ENCODE data around the gene NUP107. TPM values are rescaled to one million over a fixed set of nuclear protein-coding genes. Genes with fewer than 3 reads are reported as not detected.

The NUP107 gene
- total RNA-seq, 1 donor from 2014 or later = 101 TPM

- intact Hi-C loops (cut with micrococcal nuclease) = no loop called here
These were observed 108.0 kb downstream of the NUP107 start for GRCh38 chr12:68794653-68795251.

Other genes with a start within 250 kb of the NUP107 start
- gene RAP1B, start 76.1 kb upstream of the NUP107 start, total RNA-seq = 199 and 201 TPM in 2 replicates
- gene SLC35E3, start 59.2 kb downstream of the NUP107 start, total RNA-seq = 6.8 and 7.5 TPM in 2 replicates
- 213 TPM in 2 replicates for gene MDM2, start 121.2 kb downstream of the NUP107 start, total RNA-seq
- gene CPM, start 246.2 kb downstream of the NUP107 start, total RNA-seq = 9.9 and 13.4 TPM in 2 replicates

Measured in T-helper 2 cell treated with Interferon-gamma antibody and Interleukin-4, amounts not matched to agents 100 ng/mL and 5 ng/mL, for 36 hours (primary cell).